PC-3 (cell line): Measurements from ENCODE around the gene KAT2B. TPM values are rescaled to one million over a fixed set of nuclear protein-coding genes. Genes with fewer than 3 reads are reported as not detected.

ENCODE experiments used
- ATAC-seq: fragments of 200-7000 bp; cut with Tn5 transposase; 2 replicates; pipeline ENCODE4 v1.9.1; 2020; ENCODE audit warnings: mild to moderate bottlenecking, moderate library complexity
- BruUV-seq: library from RNA; stranded (reverse); fragments of 400-500 nt; replicated peaks from 2 replicates; lab custom pipeline; 2021; lab: Mats Ljungman, UMichigan
- CTCF ChIA-PET: fragments of 300-600 bp; sonication (Branson Sonifier 250); formaldehyde crosslinking; loops from one replicate; lab custom pipeline; 2022; ENCODE audit warnings: antibody characterized with exemption; lab: Charles Lee
- POLR2A ChIA-PET: fragments of 300-600 bp; sonication (Branson Sonifier 250); formaldehyde crosslinking; loops from one replicate; lab custom pipeline; 2022; ENCODE audit warnings: antibody characterized with exemption; ENCODE audit not compliant: unreplicated experiment; lab: Charles Lee
- DNase-seq: peaks from one replicate; pipeline ENCODE4 v3.0.0-alpha.2; 2015
- H2AFZ ChIP-seq: fragments of 300-600 bp; sonication (generic); 2 replicates; pipeline ENCODE4 v1.6.0; 2016; ENCODE audit warnings: antibody characterized with exemption, low read length
- H3F3A ChIP-seq: fragments of 300-600 bp; sonication (generic); one replicate; pipeline ENCODE4 v1.6.0; 2017; ENCODE audit warnings: antibody characterized with exemption, low read length, control low read depth, mild to moderate bottlenecking; ENCODE audit not compliant: unreplicated experiment
- H3K27ac ChIP-seq: fragments of 300-600 bp; sonication (generic); 2 replicates; pipeline ENCODE4 v1.5.1; 2016; ENCODE audit warnings: mild to moderate bottlenecking, low read length
- H3K27me3 ChIP-seq: fragments of 300-600 bp; sonication (generic); 2 replicates; pipeline ENCODE4 v1.6.1; 2016; ENCODE audit warnings: low read length, mixed read lengths
- H3K36me3 ChIP-seq: fragments of 300-600 bp; sonication (generic); 2 replicates; pipeline ENCODE4 v1.6.1; 2016; ENCODE audit warnings: low read depth, mixed run types, low read length, mixed read lengths
- H3K4me1 ChIP-seq: fragments of 300-600 bp; sonication (generic); 2 replicates; pipeline ENCODE4 v1.5.1; 2016; ENCODE audit warnings: low read length; ENCODE audit not compliant: insufficient read depth
- H3K4me2 ChIP-seq: fragments of 300-600 bp; sonication (generic); 2 replicates; pipeline ENCODE4 v1.6.0; 2016; ENCODE audit warnings: low read length
- H3K4me3 ChIP-seq: fragments of 300-600 bp; sonication (generic); 2 replicates; pipeline ENCODE4 v1.5.1; 2016; ENCODE audit warnings: mild to moderate bottlenecking, low read length, mixed read lengths
- H3K79me2 ChIP-seq: fragments of 300-600 bp; sonication (generic); 2 replicates; pipeline ENCODE4 v1.6.1; 2017; ENCODE audit warnings: low read length, mixed read lengths
- H3K9ac ChIP-seq: fragments of 300-600 bp; sonication (generic); 2 replicates; pipeline ENCODE4 v1.6.0; 2016; ENCODE audit warnings: mild to moderate bottlenecking, low read length
- H3K9me2 ChIP-seq: fragments of 300-600 bp; sonication (generic); replicated peaks from 2 replicates; pipeline ENCODE4 v1.6.1; 2016; ENCODE audit warnings: mixed run types, low read length, mixed read lengths
- H3K9me3 ChIP-seq: fragments of 300-600 bp; sonication (generic); 2 replicates; pipeline ENCODE4 v1.6.1; 2016; ENCODE audit warnings: low read length, mixed read lengths
- H4K20me1 ChIP-seq: fragments of 300-600 bp; sonication (generic); 2 replicates; pipeline ENCODE4 v1.6.1; 2016; ENCODE audit warnings: low read length, mixed read lengths
- CTCF ChIP-seq: fragments of 300-600 bp; sonication (generic); conservative IDR thresholded peaks from 2 replicates; pipeline ENCODE4 v1.5.1; 2017; ENCODE audit warnings: antibody characterized with exemption, low read depth, mild to moderate bottlenecking, low read length
- EZH2 ChIP-seq: fragments of 300-600 bp; sonication (generic); IDR thresholded peaks from one replicate; pipeline ENCODE4 v1.6.1; 2017; ENCODE audit warnings: antibody characterized with exemption, mild to moderate bottlenecking, low read length; ENCODE audit not compliant: unreplicated experiment
- EZH2phosphoT487 ChIP-seq: fragments of 300-600 bp; sonication (generic); IDR thresholded peaks from 2 replicates; pipeline ENCODE4 v1.6.1; 2018; ENCODE audit warnings: mild to moderate bottlenecking, antibody characterized with exemption, low read length, borderline replicate concordance
- intact Hi-C: fragments of 100-400 bp; cut with micrococcal nuclease; formaldehyde crosslinking; loops from 2 replicates; pipeline ENCODE4 v1.9.0; 2023
- total RNA-seq: library from RNA; depleted of rRNA; stranded (reverse); fragments of >200 nt; gene quantifications from 2 replicates; pipeline ENCODE4 v1.2.3, GENCODE V29; 2014

The KAT2B gene
- total RNA-seq, 1 experiment from 2014 or later: 11.9 TPM

- ChIA-PET CTCF (no interaction called here), POLR2A (no interaction called here)
- no peak overlapping the region for H2AFZ ChIP-seq
- no peak overlapping the region for H3K27ac ChIP-seq
- H4K20me1 ChIP-seq: no peaks in the 10 kb centered on the region
- ATAC-seq (no peak), DNase-seq (no peak)
- intact Hi-C loops: no loop called here
- TF ChIP-seq EZH2: no peak
- no peak for TF ChIP-seq EZH2phosphoT487
- TF ChIP-seq CTCF: no peak
- no peaks in the 10 kb centered on the region for H3F3A ChIP-seq
- H3K4me2 ChIP-seq: no peak overlapping the region
- no peaks in the 10 kb centered on the region for H3K9me2 ChIP-seq
- H3K4me1 ChIP-seq: peaks cover 10% of the 10 kb centered on the region
- no peak overlapping the region for H3K9ac ChIP-seq
- H3K79me2 ChIP-seq: no peaks in the 10 kb centered on the region
- no TSS peak for BruUV-seq
- H3K27me3 ChIP-seq: no peaks in the 10 kb centered on the region
- no peaks in the 10 kb centered on the region for H3K36me3 ChIP-seq
- H3K4me3 ChIP-seq: no peak overlapping the region
- H3K9me3 ChIP-seq: no peaks in the 10 kb centered on the region
Measured at GRCh38 chr3:20128358-20128757, 88.1 kb downstream of the KAT2B start.

- H3K4me3 ChIP-seq: no peak overlapping the region
- H3K27ac ChIP-seq: no peak overlapping the region
- H3K9ac ChIP-seq: no peak overlapping the region
- H3K79me2 ChIP-seq: no peaks in the 10 kb centered on the region
- intact Hi-C loops: no loop called here
- H2AFZ ChIP-seq: no peak overlapping the region
- ChIA-PET CTCF (no interaction called here), POLR2A (no interaction called here)
- H3K9me2 ChIP-seq: no peaks in the 10 kb centered on the region
- no peaks in the 10 kb centered on the region for H3K4me1 ChIP-seq
- H4K20me1 ChIP-seq: no peaks in the 10 kb centered on the region
- no peaks in the 10 kb centered on the region for H3K36me3 ChIP-seq
- no peaks in the 10 kb centered on the region for H3K9me3 ChIP-seq
- TF ChIP-seq EZH2 (no peak), CTCF (no peak), EZH2phosphoT487 (no peak)
- DNase-seq (no peak), ATAC-seq (no peak)
- H3K27me3 ChIP-seq: no peaks in the 10 kb centered on the region
- no TSS peak for BruUV-seq
- no peak overlapping the region for H3K4me2 ChIP-seq
- no peaks in the 10 kb centered on the region for H3F3A ChIP-seq
Measured at GRCh38 chr3:20130106-20130505, 89.9 kb downstream of the KAT2B start.

GRCh38 chr3:20136231-20136630 is 96.0 kb downstream of the KAT2B start:
- Histone ChIP-seq H3K4me1 (peaks cover 6% of the 10 kb centered on the region; the same call in 1 of the 2 replicates), H3K79me2 (no peaks in the 10 kb centered on the region), H4K20me1 (no peaks in the 10 kb centered on the region), H3K36me3 (no peaks in the 10 kb centered on the region), H3K4me3 (no peak overlapping the region), H3K27ac (no peak overlapping the region), H3K4me2 (no peak overlapping the region), H3F3A (no peaks in the 10 kb centered on the region), H3K27me3 (no peaks in the 10 kb centered on the region), H3K9me2 (no peaks in the 10 kb centered on the region), H3K9ac (no peak overlapping the region), H2AFZ (no peak overlapping the region), H3K9me3 (no peaks in the 10 kb centered on the region)
- CTCF ChIA-PET: no interaction called here
- DNase-seq (peak; percentile 10), ATAC-seq (no peak)
- TF ChIP-seq EZH2phosphoT487 (no peak), EZH2 (no peak), CTCF (no peak)
- BruUV-seq: no TSS peak
- POLR2A ChIA-PET: interaction anchor here (0.5 kb wide), 1 partner anchor 54 kb away, joined by 4 read pairs; no protein-coding TSS in a partner anchor
- intact Hi-C loops: no loop called here
